Measurements from ENCODE around the gene REXO4.
"Not testable (repeated sequence)": the region's sequence is repeated elsewhere in the genome, so short reads cannot be mapped to it uniquely, and the experiment has no call there.

The REXO4 gene

GRCh38 chr9:133421615-133422542 is 4.1 kb upstream of the REXO4 start, which contains the start of gene ADAMTS13:
ADAMTS13 (plus strand) TSS chr9:133422367; CDS start chr9:133422444, 77 bp downstream.
- DNase-seq (ENCODE audit: low read depth) = no peak

DNA sequence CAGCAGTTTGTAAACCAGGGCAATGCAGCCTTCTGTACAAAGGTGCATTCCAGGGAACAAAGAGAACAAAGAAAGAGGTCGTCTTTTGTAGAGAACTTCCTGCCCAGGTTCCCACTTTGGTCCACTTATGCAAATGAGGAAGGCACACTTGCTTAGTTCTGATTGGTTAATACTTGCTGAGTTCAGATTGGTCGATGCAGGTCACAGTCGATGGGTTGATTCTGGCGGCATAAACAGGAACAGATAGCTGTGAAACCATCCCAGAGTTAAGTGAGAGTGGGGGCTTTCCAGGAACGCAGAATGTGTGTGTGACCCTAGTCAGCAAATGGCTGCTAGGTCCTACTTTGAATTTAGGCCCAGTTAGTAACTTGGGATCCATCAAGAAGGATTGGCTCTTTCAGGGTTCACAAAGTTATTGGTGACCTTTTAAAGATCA is 2.6 kb upstream of the REXO4 start:
- DNase-seq (ENCODE audit: low read depth) = no peak

GRCh38 chr9:133419005-133419404 is 1.2 kb upstream of the REXO4 start:
- DNase-seq (ENCODE audit: low read depth) = no peak

- no peak for DNase-seq (ENCODE audit: low read depth)
Measured at GRCh38 chr9:133415170-133415569, 2.6 kb downstream of the REXO4 start.

DNA sequence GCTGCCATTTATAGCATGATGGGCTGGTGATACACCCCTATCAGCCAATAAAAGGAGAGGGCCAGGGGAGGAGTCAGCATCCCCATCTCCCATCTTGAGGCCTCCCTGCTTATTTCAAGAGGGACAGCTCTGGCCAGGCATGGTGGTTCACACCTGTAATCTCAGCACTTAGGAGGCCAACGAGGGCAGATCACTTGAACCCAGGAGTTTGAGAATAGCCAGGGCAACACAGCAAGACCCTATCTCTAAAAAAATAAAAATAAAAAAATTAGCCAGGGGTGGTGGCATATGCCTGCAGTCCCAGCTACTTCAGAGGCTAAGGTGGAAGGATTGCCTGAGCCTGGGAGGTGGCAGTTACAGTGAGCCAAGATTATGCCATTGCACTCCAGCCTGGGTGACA is 9.8 kb downstream of the REXO4 start:
- DNase-seq (ENCODE audit: low read depth) = no peak

DNA sequence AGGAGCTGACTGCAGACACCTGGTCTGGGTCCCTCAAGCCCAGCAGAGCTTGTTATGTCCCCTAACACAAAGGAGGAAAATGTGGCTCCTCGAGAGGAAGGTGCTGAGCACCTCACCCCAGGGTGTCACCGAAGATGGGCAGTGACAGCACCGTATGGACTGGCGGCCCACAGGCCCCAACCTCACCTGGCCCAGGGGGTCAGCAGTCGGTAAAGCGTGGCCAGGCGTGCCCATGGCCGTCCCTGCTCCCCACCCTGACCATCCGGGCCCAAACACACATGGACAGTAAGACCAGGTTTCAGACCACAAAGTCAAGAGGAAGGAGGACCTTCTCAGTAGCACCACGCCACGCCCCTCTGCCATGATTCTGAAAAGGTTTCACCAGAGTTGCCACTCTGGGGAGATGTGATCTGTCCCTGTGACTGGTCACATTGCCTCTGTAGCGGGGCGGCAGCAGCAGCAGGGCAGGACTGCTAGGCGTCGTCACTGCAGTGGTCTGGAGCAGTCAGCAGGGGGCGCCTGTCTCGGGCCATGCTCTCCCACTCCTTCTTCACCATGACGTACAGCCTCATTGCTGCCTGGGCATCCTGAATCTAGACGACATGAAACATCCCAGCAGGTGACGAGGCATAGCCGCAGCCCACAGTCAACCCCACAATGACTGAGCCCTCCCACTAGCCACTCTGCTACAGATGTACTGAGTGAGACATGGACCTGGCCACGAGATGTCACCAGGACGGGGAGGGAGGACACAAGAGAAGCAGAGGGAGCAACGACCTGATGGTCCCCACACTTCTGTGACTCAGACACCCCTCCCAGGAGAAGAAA is 11.1 kb downstream of the REXO4 start:
- DNase-seq (ENCODE audit: low read depth) = peak; percentile 74

DNA sequence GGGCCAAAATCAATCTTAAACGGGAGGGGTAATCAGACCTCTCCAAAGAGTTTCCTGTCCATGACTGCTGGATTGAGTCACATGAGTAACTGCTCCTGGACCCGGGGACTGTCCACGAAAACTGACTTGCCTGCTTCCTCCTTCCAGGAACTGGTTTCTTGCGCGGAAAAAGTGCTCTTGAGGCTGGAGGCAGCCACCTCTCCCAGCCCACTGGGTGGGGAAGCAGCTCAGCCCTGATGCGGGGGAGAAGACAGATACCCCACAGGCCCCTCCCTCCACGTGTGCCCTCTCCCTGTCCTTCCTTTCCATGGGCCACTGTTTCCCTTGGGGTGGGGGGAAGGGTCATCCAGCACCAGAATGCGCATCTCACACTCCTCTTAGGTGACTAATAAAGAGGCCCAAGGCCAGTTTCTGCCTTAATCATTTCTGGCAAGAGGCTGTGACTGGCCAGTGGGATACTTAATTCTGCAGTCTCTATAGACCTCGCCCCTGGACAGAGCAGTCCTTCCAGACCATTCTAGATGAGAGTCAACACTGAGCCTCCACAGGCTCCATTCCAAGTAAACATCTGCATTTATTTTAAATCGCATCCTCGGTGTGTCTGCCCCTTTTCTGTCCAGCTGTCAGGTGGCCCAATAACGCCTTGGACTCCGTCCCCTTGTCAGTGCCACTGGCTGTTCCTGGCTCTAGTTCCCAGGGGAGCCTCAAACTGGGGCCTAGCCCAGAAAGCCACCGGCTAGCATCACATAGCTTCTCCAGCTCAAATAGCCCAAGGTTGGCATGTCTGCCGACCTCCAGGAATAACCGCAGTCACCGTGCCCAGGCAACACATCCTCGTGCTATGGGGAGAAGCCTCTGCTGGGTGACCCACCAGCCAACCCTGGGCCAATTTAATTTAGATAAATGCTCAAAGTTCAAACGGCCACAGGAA is 12.0 kb downstream of the REXO4 start:
- DNase-seq (ENCODE audit: low read depth) = peak; percentile 13

- no peak for DNase-seq (ENCODE audit: low read depth)
Measured at GRCh38 chr9:133404454-133405002, 13.3 kb downstream of the REXO4 start.

DNA sequence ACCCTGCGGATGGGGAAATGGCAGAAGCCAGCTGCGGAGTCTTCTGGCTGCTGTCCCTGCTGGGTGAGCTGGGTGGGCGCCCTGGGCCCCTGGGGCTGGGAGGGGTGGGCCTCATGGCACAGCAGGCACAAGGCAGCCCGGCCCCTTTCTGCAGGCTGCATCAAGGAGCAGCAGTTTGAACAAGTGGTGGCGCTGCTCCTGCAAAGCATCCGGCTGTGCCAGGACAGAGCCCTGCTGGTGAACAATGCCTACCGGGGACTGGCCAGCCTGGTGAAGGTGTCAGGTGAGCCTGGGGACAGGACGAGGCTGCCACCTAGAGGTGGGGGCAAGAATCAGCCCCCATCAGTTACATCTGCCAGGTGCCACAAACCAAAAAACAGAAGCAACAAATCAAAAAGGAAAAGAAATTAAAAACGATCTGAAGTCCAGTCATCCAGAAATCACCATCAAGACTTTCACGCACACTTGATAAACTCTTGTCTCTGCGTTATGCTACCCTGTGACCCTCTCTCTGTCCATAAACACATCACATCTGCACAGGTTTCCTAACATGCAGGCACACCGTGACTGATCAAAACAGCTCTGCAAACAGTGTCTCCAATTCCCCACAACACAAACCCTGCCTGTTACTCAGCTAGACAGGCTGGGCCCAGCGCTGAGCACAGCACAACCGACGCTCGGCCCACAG is 13.9 kb downstream of the REXO4 start:
- peak; percentile 30 for DNase-seq (ENCODE audit: low read depth)

GRCh38 chr9:133402689-133403088 is 15.1 kb downstream of the REXO4 start:
- DNase-seq (ENCODE audit: low read depth) = no peak

DNA sequence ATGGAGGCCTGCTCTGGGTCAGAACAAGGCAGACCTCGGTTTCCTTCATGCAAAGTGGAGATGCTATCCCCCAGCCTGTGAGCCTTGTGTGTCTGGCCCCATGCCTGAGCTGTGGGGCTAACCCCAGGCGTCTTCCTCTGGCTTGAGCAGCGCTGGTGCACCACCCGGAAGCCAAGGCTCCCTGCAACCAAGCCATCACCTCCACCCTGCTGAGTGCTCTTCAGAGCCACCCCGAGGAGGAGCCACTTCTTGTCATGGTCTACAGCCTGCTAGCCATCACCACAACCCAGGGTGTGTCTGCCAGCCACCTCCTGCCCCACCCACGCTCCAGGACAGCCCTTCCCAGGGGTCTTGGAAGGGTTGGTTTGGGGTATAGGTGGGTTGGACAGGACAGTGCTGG is 16.2 kb downstream of the REXO4 start:
- no peak for DNase-seq (ENCODE audit: low read depth)

DNA sequence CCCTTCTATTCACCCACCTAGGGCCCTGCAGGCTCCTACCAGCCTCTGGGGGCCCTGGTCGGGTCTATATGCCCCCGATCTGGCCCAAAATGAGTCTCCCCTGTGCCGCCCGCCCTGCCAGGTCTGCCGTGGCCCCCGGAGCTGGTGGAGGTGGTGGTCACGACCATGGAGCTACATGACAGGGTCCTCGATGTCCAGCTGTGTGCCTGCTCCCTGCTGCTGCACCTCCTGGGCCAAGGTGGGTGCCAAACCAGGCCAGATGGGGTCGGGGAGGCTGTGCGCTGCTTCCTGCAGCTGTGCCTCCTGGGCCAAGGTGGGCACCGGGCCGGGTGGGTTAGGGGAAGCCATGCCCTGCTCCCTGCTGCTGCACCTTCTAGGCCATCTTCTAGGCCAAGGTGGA is 17.5 kb downstream of the REXO4 start:
- no peak for DNase-seq (ENCODE audit: low read depth)

DNA sequence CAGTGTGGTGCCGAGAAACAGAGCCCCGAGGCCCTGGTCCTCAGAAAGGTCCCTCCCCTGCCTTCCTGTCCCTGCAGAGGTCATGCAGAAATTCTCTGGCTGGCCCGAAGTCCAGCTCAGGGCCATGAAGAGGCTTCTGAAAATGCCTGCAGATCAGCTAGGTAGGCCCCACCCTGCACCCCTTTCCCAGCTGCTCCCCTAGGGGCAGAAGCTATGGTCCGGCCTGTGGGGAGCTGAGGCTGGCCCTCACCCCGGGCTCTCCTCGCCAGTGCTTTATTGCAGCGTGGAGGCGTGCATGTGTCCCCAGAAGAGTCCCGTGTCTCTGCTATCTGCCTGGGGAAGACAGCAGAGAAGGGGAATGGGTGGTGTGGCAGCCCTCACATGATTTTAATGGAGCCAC is 19.9 kb downstream of the REXO4 start:
- no peak for DNase-seq (ENCODE audit: low read depth)

DNA sequence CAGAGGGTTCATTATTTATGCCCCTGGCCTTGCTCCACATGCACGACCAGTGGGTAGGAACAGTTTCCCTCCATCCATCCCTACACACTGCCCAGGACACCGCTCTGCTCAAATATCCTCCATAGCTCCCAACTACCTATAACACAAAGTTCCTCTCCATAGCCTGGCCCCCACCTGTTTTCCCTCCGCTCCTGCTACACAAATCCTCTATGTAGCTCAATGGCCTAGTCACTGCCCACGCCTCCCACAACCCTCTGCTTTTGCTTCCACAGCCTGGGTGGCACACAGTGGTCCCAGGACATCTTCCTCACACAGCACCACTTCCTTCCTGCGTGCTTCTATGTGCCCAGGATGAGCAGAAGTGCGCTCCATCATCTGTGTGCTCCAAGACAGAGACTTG is 20.4 kb downstream of the REXO4 start:
- no peak for DNase-seq (ENCODE audit: low read depth)

GRCh38 chr9:133396952-133397351 is 20.9 kb downstream of the REXO4 start:
- DNase-seq (ENCODE audit: low read depth) = peak; percentile 33

GRCh38 chr9:133394687-133395271 is 23.0 kb downstream of the REXO4 start:
- DNase-seq (ENCODE audit: low read depth) = no peak

GRCh38 chr9:133393399-133393798 is 24.4 kb downstream of the REXO4 start:
- DNase-seq (ENCODE audit: low read depth) = no peak

- not testable (repeated sequence) for DNase-seq (ENCODE audit: low read depth)
Measured at GRCh38 chr9:133392308-133392707, 25.5 kb downstream of the REXO4 start.

GRCh38 chr9:133391449-133391848 is 26.4 kb downstream of the REXO4 start:
- DNase-seq (ENCODE audit: low read depth) = not testable (repeated sequence)

DNA sequence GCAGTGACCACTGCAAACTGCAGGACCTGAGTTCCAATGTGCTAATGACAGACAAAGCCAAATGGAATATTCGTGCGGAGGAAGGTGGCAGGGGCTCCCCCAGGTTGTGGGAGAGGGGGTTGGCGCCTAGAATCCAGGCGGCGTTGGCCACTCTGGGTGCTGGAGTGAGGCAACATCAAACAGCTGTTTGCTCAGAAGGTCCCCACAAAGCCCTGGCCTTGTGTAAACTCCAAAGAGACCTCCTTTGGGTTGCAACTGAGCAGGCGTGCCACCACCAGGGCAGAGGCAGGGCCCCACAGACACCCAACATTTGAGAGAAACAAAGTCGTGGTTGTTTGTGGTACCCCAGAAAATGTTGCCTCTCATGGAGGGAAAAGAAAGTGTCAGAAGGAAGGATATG is 27.1 kb downstream of the REXO4 start:
- no peak for DNase-seq (ENCODE audit: low read depth)
